Stimulated activated CD4-positive, alpha-beta T cell treated with anti-CD3 and anti-CD28 coated beads, TNF-alpha, amount 100 ng/mL, for 48 hours (primary cell): ENCODE data around the gene OR5AL1.
"Not testable (repeated sequence)": the region's sequence is repeated elsewhere in the genome, so short reads cannot be mapped to it uniquely, and the experiment has no call there.

Experiments
- DNase-seq, 3 donors: peaks; one replicate each; pipeline ENCODE4 v3.0.0-alpha.2; 2020; ENCODE audit warnings: low read depth in 3 of 3

Gene OR5AL1

GRCh38 chr11:56412396-56412795 is at the start of gene OR5AL1:
Gene OR5AL1, plus strand, starts transcription at chr11:56412696.
- no peak for DNase-seq

DNA sequence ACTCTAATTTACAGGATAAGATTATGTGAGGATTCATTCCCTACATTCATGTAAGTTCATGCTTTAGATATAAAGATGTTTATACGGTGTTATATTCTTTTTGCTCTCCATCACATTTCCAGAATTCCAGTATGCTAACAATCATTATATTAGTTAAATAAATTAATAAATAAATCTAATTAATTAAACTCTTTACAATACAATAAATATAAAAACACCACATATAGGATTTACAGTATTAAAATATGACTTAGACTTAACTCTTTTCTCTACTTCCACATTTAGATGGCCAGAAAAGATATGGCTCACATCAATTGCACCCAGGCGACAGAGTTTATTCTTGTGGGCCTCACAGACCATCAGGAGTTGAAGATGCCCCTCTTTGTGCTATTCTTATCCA is 37.2 kb upstream of the OR5AL1 start, which contains the start of gene OR8U1:
OR8U1 (plus strand) TSS at position 301 of the 400 bp plus-strand sequence; CDS start at position 301, 0 bp downstream.
- DNase-seq: no peak

DNA sequence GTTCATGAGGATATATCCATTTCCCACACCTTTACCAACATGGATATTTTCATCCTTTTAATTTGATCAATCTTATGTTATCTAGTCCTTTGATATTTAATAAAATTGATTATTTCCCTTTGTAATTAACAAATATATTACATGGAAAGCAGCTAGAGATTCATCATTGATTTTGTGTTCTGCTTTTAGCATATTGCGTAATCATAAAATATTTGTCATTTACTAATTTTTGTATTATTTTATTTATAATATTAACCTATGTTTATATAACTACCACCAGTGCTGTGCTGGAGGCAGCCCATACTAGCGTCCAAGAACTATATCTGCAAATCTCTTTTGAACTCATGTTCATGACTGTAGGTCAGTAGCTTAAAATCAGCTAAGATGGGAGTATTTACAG is 32.4 kb upstream of the OR5AL1 start:
- DNase-seq: no peak

GRCh38 chr11:56394381-56394780 is 18.1 kb upstream of the OR5AL1 start:
- DNase-seq: no peak

DNA sequence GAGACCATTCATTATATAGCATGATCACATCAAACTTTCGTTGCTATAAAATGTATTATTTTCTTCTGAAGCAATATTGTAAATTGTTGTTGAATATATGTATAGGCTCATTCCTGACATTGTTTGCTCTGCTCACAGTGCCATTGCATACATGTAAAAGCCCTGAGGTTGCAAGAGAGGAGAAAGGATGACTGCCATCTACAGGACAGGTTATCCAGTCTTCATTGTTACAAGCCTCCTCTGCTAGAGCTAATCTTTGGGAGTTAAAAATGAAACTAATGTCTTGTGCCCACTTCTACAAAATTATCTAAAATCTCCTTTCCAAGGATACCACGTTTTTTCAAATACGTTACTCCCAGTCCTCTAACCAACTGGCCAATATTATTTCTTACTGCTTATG is 16.4 kb upstream of the OR5AL1 start:
- no peak for DNase-seq

- not testable (repeated sequence) for DNase-seq
These were observed 10.5 kb upstream of the OR5AL1 start for GRCh38 chr11:56401858-56402461.

DNA sequence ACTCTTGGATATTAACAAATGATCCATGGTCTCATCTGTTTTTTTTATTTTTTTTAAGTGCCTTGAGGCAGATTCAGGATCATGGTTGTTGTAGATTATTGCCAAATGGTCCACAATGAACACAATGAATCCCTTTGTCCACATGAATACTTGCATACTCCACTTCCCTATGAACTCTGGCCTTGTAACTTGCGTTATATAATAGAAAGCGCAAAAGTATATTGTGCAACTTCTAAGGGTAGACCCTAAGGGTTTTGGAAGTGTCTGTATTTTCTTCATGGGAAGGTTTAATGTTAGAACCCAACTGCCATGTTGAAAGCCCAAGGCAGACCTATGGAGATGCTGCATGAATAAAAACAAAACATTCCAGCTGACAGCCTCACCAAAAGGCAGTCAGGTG is 8.1 kb upstream of the OR5AL1 start:
- no peak for DNase-seq

GRCh38 chr11:56410801-56411200 is 1.7 kb upstream of the OR5AL1 start:
- no peak for DNase-seq

DNA sequence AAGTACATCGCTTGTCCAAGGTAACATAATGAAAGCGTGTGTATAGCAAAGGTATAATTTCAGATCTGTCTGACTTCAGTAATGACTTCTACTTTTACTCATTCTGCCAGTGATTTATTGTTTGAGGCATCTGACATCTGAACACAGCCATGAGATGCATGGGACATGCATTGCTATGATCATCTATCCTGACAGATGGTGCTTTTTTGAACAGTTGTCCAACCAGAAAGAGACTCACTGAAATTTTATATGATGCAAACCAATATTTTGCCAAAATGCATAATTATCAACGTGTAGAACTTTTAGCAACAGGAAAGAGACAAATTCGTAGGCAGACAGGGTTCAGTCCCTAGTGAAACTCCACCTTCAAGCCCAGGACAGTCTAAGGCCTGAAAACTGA is 41.0 kb downstream of the OR5AL1 start:
- DNase-seq: no peak

GRCh38 chr11:56457076-56457475 is 44.6 kb downstream of the OR5AL1 start:
- DNase-seq: no peak
